Measurements from ENCODE around the gene IQGAP2. TPM values are rescaled to one million over a fixed set of nuclear protein-coding genes. Genes with fewer than 3 reads are reported as not detected.
"Not testable (repeated sequence)": the region's sequence is repeated elsewhere in the genome, so short reads cannot be mapped to it uniquely, and the experiment has no call there.

The IQGAP2 gene, protein sequence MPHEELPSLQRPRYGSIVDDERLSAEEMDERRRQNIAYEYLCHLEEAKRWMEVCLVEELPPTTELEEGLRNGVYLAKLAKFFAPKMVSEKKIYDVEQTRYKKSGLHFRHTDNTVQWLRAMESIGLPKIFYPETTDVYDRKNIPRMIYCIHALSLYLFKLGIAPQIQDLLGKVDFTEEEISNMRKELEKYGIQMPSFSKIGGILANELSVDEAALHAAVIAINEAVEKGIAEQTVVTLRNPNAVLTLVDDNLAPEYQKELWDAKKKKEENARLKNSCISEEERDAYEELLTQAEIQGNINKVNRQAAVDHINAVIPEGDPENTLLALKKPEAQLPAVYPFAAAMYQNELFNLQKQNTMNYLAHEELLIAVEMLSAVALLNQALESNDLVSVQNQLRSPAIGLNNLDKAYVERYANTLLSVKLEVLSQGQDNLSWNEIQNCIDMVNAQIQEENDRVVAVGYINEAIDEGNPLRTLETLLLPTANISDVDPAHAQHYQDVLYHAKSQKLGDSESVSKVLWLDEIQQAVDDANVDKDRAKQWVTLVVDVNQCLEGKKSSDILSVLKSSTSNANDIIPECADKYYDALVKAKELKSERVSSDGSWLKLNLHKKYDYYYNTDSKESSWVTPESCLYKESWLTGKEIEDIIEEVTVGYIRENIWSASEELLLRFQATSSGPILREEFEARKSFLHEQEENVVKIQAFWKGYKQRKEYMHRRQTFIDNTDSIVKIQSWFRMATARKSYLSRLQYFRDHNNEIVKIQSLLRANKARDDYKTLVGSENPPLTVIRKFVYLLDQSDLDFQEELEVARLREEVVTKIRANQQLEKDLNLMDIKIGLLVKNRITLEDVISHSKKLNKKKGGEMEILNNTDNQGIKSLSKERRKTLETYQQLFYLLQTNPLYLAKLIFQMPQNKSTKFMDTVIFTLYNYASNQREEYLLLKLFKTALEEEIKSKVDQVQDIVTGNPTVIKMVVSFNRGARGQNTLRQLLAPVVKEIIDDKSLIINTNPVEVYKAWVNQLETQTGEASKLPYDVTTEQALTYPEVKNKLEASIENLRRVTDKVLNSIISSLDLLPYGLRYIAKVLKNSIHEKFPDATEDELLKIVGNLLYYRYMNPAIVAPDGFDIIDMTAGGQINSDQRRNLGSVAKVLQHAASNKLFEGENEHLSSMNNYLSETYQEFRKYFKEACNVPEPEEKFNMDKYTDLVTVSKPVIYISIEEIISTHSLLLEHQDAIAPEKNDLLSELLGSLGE (N-terminal part only)
- total RNA-seq (2014; rRNA removed; shearing (Covaris generic)): 77.4 and 83.2 TPM in 2 replicates

DNA sequence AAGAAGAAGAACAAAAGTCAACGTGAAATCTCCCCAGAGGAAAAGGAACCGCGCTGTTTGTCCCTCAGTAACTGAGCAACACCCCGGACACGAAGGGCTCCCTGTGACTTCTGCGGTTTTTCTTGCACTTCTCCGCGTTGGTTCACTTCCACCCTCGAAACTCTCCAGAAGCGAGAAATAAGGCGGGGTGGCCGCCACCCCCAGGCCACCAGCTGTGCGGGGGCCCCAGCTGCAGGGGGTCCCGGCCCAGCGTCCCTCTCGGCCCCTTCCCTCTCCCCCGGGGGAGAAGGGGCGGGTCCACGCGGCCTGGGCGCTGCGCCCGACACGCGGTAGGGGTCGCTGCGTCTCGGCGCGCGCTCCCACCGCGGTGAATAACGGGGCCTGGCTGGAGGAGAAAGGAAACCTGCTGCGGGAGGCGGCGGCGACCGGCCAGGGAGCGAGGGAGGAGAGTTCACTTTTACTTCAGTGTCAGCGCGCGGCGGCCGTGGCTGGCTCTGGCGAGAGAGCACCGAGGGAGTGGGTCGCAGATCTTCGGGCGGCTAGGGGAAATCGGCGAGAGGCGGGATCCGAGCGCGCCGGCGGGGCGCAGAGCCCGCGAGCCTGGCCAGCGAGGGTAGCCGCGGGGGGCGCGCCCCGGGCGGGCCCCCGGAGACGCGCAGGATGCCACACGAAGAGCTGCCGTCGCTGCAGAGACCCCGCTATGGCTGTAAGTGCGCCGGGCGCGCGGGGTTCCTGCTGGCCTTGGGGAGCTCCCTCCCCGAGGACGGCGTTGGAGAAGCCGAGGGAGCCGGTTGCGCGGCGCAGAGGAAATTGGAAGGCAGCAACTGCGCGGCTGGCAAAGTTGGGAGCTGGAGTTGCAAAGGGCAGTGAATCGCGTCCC, at the start of gene IQGAP2:
TSS of gene IQGAP2 (plus strand) at position 400 of the 880 bp plus-strand sequence. CDS start at position 661, 261 bp downstream.
- DNase-seq (ENCODE audit: low spot score): peak; percentile 28
- in situ Hi-C loops (cut with HindIII; ENCODE audit: low sequenced_read_pairs): no loop called here

DNA sequence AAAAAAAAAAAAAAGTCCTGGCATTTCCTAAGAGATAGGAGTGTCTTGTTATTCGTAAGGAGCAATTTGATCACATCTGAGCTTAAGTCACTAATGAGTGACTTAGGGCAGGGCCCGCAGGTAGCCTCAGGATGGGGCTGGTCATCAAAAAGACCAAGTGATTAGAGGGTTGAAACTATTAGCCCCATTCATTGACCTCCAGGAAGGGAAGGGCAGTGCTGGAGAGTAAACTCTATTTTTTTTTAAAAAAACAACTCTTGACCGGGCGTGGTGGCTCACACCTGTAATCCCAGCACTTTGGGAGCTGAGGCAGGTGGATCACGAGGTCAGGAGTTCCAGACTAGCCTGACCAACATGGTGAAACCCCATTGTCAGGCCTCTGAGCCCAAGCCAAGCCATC, 46.2 kb upstream of the IQGAP2 start:
- no peak for DNase-seq (ENCODE audit: low spot score)
- in situ Hi-C loops (cut with HindIII; ENCODE audit: low sequenced_read_pairs): no loop called here

DNA sequence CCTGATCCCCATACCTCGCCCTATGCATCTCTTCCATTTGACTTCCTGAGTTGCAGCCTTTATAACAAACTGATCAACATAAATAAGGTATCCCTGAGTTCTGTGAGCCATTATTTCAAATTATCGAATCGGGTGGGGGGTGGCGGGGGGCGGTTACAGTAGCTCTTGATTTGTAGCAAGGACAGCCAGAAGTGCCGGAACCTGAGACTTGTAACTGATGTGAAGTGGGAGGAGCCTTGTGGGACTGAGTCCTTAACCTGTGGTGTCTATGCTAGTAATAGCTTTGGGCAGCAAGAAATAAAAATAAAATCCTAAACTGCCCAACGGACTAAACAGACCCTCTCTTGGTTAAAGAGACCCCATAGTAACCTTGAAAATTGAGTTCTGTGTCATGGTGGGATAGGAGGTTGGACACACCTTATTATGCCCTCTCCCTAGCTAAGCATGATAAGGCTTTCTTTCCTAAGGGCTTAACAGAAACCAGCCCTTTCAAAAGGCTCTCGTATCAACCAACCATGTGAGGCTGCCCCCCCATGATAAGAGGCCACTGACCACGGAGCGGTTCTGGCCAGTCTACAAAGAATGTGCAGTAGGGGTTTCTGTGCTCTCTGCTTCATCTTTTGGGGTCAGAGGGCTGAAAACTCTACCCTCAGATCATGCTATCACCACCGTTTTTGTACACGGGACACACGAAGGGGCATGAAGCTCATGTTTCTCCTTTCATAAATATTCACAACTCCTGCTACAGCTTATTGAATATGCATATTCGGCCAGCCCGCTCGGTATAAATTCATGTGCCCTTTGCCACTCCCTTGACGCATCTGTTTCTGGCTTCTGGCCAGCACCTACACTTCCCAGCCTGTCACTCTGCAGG, 39.5 kb upstream of the IQGAP2 start:
- no peak for DNase-seq (ENCODE audit: low spot score)
- in situ Hi-C loops (cut with HindIII; ENCODE audit: low sequenced_read_pairs): no loop called here

DNA sequence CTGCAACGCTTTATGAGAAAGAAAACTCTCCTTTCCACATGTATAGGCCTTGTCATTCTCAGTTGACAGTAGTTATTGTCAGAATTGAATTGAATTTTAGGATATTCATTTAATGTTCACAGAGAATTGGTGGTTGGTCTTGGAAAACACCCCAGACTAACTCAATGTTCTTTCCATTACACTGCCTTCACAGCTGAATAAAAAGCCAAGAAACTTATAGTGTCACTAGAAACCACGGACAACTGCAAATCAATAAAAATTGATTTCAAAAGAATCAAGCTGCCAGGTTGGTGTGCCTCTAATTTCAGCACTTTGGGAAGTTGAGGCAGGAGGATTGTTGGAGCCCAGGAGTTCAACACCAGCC, 38.9 kb upstream of the IQGAP2 start:
- no peak for DNase-seq (ENCODE audit: low spot score)
- in situ Hi-C loops (cut with HindIII; ENCODE audit: low sequenced_read_pairs): no loop called here

DNA sequence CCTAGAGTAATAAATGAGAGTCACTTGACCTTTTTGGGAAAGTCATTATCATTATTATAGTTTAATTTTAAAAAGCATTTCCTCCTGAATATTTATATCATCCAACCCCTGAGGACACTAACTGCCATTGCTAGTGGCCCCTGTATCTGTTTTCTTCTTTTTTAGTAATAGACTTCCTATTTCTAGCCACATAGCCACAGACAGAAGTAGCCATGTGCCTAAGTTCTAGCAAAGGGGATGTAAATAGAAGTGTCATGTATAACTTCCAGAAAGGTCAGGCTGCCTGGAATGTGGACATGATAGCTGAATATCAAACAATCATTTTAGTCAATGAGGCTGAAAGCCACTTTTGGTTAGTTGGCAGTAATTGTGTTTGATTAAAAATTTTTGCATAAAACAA, 37.5 kb upstream of the IQGAP2 start:
- in situ Hi-C loops (cut with HindIII; ENCODE audit: low sequenced_read_pairs): no loop called here

DNA sequence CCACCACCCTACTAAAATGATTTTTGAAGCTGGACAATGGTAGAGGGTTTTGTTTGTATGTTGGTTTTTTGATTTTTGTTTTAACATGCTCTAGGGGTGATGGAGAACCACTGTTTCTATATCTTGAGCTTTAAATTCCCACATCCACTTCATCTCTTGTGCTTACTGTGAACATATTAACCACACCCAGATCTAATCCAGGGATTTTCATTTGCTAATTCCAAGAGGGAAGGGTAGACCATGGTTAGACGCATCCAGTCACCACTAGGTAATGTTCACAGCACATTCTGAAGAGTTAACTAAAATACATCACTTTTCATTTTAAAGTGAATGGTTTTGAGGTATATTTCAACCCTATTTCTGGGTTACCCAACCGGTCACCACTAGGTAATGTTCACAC, 36.5 kb upstream of the IQGAP2 start:
- no peak for DNase-seq (ENCODE audit: low spot score)
- in situ Hi-C loops (cut with HindIII; ENCODE audit: low sequenced_read_pairs): no loop called here

More for the DNA sequence above, 37.5 kb upstream of the IQGAP2 start:
- DNase-seq (ENCODE audit: low spot score): no peak

DNA sequence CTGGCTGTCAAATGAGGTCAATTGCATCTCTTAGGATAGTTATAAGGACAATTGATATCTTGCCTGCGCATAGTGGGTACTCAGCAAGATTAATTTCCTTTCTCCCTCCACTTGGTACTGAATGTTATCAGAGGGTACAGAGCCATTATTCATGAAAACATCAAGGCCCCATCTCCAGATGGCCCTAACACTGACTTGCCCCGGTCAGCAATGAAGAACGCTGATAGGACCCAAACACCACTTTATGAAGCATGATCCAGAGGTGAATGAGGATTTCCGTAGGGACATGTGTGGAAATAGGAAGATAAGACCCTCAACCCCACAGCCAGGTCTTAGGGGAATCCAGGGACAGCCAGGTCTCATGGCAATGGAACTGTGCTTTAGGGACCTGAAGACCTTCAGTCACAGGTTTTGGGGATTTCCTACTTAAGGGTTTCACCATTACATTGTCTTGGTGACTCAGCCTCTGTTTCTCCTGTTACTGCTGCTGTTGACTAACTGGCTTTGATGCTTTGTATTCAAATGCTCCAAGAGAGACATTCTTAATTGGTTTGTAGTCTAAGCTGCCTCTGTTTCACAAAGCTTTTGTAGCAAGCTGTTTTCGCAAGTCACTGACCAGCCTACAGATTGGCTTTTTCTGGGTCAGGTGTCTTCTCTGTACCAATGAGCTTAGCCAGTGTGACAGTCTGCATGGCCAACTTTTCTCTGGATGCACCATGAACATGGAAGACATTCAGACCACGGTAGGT, 35.3 kb upstream of the IQGAP2 start:
- DNase-seq (ENCODE audit: low spot score): no peak
- in situ Hi-C loops (cut with HindIII; ENCODE audit: low sequenced_read_pairs): no loop called here

DNA sequence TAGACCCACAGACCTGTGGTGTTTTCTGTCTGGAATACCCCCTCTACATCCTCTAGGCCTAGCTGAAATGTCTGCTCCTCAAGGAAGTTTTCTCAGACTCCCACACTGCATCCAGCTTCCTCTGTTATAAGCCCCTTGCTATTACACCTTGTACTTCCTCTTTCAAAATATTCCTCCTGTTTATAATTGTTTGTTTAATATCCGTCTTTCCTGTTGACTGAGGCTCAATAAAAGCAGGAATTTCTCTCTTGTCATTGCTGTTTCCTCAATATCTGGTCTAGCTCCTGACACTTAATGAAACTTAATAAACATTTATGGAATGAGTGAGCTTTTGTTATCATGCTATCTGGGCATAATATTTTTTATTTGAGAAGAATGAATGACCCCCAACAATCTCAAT, 34.1 kb upstream of the IQGAP2 start:
- in situ Hi-C loops (cut with HindIII; ENCODE audit: low sequenced_read_pairs): no loop called here
- DNase-seq (ENCODE audit: low spot score): no peak

DNA sequence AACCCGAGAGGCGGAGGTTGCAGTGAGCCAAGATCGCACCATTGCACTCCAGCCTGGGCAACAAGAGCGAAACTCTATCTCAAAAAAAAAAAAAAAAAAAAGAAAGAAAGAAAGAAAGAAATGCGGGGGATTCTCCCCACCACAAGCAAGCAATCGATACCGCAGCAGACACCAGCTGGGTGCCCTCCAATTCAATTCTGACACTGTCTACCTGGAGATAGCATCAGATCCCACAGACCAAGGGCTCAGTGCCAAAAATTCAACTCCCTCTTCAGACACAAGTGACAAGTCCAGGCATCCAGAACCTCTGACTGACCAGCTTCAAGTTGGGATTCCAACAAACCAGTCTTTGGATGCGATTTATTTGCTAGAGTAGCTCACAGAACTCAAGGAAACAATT, 33.4 kb upstream of the IQGAP2 start:
- in situ Hi-C loops (cut with HindIII; ENCODE audit: low sequenced_read_pairs); DNase-seq (ENCODE audit: low spot score): not testable (repeated sequence)

DNA sequence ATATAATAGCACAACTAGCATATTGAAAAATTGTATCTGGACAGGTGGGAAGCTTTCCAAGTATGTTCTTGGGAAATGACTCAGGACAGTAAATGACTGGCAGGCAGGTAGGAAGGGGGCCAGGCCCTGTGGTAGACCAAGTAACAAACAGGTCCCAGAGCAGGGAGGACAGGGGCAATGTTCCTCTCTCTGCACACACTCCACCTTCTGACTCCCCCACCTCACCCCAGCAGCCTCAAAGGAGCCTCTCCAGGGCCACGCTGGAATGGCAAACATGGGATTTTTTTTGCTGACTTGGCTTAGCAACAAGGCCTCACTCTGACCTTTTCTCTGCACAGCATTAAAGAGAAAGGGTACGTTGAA, 31.1 kb upstream of the IQGAP2 start:
- in situ Hi-C loops (cut with HindIII; ENCODE audit: low sequenced_read_pairs): no loop called here
- DNase-seq (ENCODE audit: low spot score): no peak

DNA sequence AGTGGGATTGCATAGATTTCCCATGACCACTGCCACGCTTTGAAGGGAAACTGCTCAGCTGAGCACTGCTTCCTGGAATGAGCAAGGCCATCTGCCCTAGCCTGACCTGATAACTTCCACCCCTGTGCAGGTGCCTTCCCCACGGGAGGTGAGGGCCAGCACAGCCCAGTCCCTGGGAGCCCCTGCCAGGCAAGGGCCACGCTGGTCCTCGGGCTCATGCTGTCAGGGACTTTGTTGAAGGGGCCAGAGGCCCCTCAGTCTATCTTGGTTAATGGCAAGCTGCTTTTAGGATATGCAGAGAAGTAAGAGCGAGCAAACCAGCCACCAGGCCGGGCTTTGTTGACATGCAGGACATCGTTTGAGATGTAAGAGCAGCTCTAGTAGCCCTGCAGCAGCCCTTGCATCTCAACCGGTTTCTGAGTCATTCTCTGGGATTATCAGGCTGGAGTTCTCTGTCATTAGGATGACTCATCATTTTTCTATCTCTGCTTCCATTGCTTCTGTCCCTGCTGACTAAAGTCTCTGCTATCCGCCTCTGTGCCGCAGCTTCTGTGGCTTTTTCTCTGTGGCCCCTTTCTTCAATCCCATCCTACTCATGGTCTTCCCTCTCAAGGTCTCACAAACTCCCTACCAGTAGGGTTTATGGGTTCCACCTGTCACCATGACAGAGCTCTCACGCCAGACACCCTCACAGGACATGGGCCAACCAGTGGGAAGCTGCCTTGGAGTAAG, 30.6 kb upstream of the IQGAP2 start:
- in situ Hi-C loops (cut with HindIII; ENCODE audit: low sequenced_read_pairs): no loop called here
- no peak for DNase-seq (ENCODE audit: low spot score)

DNA sequence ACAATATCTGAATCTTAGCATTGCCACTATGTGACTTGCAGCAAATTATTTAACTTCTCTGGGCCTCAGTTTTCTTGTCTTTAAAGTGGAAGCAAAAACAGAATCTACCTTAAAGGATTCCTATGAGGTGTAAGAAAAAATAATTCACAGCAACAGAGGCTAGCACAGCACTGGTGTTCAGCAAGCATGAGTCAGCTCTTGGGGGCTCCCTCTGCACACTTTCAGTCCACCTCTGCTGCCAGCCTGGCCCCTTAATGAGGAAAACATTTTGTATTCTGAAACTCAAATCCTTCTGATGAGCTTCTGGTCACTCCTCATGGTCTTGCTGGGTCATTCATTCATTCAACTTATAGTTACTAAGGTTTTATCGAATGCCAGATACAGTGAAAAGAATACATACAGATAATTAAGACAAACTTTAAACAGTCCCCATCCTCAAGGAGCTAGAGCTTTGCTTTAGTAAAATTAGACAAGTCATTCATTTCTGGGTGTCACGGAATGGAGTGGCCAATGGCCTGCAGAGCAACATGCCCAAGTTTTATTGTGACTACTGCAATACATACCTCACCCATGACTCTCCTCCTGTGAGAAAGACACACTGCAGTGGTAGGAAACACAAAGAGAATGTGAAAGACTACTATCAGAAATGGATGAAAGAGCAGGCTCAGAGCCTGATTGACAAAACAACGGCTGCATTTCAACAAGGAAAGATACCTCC, 26.8 kb upstream of the IQGAP2 start:
- in situ Hi-C loops (cut with HindIII; ENCODE audit: low sequenced_read_pairs): no loop called here
- no peak for DNase-seq (ENCODE audit: low spot score)

DNA sequence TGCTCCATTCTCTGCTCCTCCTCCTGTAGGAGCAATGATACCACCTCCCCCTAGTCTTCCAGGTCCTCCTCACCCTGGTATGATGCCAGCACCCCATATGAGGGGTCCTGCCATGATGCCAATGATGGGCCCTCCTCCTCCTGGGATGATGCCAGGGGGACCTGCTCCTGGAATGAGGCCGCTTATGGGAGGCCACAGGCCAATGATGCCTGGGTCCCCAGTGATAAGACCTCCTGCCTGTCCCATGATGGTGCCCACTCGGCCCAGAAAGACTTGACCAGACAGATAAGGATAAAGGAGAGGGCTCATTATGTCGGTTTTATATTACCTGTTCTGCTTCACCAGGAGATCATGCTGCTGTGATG, 26.2 kb upstream of the IQGAP2 start:
- in situ Hi-C loops (cut with HindIII; ENCODE audit: low sequenced_read_pairs): no loop called here

DNA sequence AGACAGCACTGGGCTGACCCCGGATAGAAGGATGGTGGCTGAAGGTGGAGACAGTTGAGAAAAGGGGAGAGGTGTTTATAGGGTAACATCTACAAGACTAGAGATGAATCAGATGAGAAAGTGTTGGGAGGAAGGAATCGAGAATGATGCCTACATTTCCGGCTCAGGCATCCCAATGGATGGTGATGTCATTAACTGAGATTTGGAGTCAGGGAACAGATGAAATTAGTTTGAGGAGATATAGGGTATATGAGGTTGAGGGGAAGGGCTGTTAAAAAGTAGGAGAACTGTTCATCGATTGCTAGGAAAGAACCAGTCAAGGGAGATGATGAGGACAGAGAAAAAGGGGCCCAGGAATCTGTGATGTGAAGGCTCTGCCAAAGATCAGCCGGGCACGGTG, 24.7 kb upstream of the IQGAP2 start:
- no peak for DNase-seq (ENCODE audit: low spot score)
- in situ Hi-C loops (cut with HindIII; ENCODE audit: low sequenced_read_pairs): no loop called here

More for the DNA sequence above, 26.2 kb upstream of the IQGAP2 start:
- no peak for DNase-seq (ENCODE audit: low spot score)

DNA sequence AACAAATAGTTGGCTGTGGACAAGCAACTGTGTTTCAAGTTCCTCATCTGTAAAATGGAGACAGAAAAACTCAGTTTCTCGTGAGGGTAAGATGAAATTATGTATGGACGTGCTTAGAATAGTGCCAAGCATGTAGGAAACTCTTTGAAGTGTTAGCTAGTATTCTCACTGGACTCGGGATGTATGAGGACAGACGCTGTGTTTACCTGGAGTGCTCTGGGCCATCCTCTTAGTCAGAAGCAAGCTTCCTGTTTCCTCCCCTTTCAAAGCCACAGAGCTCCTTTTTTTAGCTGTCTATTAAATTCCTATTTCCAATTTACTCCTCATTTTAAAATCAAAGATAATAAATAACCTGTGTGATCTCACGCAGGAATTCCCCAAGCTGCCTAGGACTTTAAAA, 23.8 kb upstream of the IQGAP2 start:
- no peak for DNase-seq (ENCODE audit: low spot score)
- in situ Hi-C loops (cut with HindIII; ENCODE audit: low sequenced_read_pairs): no loop called here

DNA sequence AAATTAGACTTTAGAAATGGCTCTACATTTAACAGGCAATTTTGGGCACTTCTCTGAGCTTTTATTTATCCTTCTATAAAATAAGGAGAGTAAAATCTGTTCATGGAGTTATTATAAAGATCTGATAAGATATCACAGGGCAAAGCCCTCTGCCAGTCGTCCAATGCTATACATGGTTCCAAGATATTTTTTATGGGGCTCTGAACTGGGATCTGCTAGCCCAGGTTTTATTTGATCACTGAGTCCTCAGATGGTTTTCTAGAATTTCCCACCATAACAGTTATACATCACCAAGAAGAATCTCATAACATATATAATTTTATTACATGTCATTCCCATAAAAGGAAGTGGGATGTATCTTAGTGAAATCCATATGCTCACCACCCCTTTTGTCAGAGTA, 23.2 kb upstream of the IQGAP2 start:
- in situ Hi-C loops (cut with HindIII; ENCODE audit: low sequenced_read_pairs): no loop called here
- no peak for DNase-seq (ENCODE audit: low spot score)

All from G401 (cell line).